Measurements from ENCODE around the gene SMPD2.
"Not testable (repeated sequence)": the region's sequence is repeated elsewhere in the genome, so short reads cannot be mapped to it uniquely, and the experiment has no call there.

SMPD2 gene

GRCh38 chr6:109455437-109456110 lies 15.1 kb downstream of the SMPD2 start, which contains the start of gene MICAL1:
MICAL1 (minus strand) TSS chr6:109455772; CDS start chr6:109454196, 1,576 bp downstream.
- Histone ChIP-seq H3K9ac (ENCODE audit: low read length) (peak within 1 kb of the TSS; percentile 58), H3K36me3 (ENCODE audit: control insufficient read depth, low read depth, low read length) (peaks cover 8% of the 10 kb centered on the region), H3K27me3 (ENCODE audit: control insufficient read depth, insufficient read depth, low read length) (no peaks in the 10 kb centered on the region), H3K9me3 (ENCODE audit: control insufficient read depth, low read depth, low read length) (no peaks in the 10 kb centered on the region), H3K4me3 (ENCODE audit: low read length) (peak within 1 kb of the TSS; percentile 79), H3K27ac (ENCODE audit: low read length) (no peak within 1 kb of the TSS), H3K4me1 (ENCODE audit: control insufficient read depth, low read depth, low read length) (peaks cover 25% of the 10 kb centered on the region)

- Histone ChIP-seq H3K4me3 (ENCODE audit: low read length) (peak overlapping the region; percentile 79), H3K9ac (ENCODE audit: low read length) (no peak overlapping the region), H3K4me1 (ENCODE audit: control insufficient read depth, low read depth, low read length) (peaks cover 25% of the 10 kb centered on the region), H3K27ac (ENCODE audit: low read length) (no peak overlapping the region), H3K36me3 (ENCODE audit: control insufficient read depth, low read depth, low read length) (peaks cover 10% of the 10 kb centered on the region), H3K9me3 (ENCODE audit: control insufficient read depth, low read depth, low read length) (no peaks in the 10 kb centered on the region), H3K27me3 (ENCODE audit: control insufficient read depth, insufficient read depth, low read length) (no peaks in the 10 kb centered on the region)
Measured at GRCh38 chr6:109456111-109456583, 15.6 kb downstream of the SMPD2 start.

- H3K9ac ChIP-seq (ENCODE audit: low read length) = no peak overlapping the region
- H3K36me3 ChIP-seq (ENCODE audit: control insufficient read depth, low read depth, low read length) = peaks cover 11% of the 10 kb centered on the region
- H3K9me3 ChIP-seq (ENCODE audit: control insufficient read depth, low read depth, low read length) = no peaks in the 10 kb centered on the region
- H3K4me1 ChIP-seq (ENCODE audit: control insufficient read depth, low read depth, low read length) = peaks cover 25% of the 10 kb centered on the region
- no peak overlapping the region for H3K27ac ChIP-seq (ENCODE audit: low read length)
- H3K27me3 ChIP-seq (ENCODE audit: control insufficient read depth, insufficient read depth, low read length) = no peaks in the 10 kb centered on the region
- peak overlapping the region; percentile 79 for H3K4me3 ChIP-seq (ENCODE audit: low read length)
Measured at GRCh38 chr6:109456710-109457561, 16.4 kb downstream of the SMPD2 start.

GRCh38 chr6:109457562-109457996 lies 17.1 kb downstream of the SMPD2 start:
- H3K27ac ChIP-seq (ENCODE audit: low read length) = no peak overlapping the region

GRCh38 chr6:109458774-109459531 lies 18.4 kb downstream of the SMPD2 start:
- no peak overlapping the region for H3K4me3 ChIP-seq (ENCODE audit: low read length)
- H3K9me3 ChIP-seq (ENCODE audit: control insufficient read depth, low read depth, low read length) = no peaks in the 10 kb centered on the region
- no peak overlapping the region for H3K27ac ChIP-seq (ENCODE audit: low read length)
- no peaks in the 10 kb centered on the region for H3K27me3 ChIP-seq (ENCODE audit: control insufficient read depth, insufficient read depth, low read length)
- peaks cover 25% of the 10 kb centered on the region for H3K4me1 ChIP-seq (ENCODE audit: control insufficient read depth, low read depth, low read length)
- H3K36me3 ChIP-seq (ENCODE audit: control insufficient read depth, low read depth, low read length) = peaks cover 20% of the 10 kb centered on the region
- no peak overlapping the region for H3K9ac ChIP-seq (ENCODE audit: low read length)

More at GRCh38 chr6:109457562-109457996, 17.1 kb downstream of the SMPD2 start:
- Histone ChIP-seq H3K9me3 (ENCODE audit: control insufficient read depth, low read depth, low read length) (no peaks in the 10 kb centered on the region), H3K4me1 (ENCODE audit: control insufficient read depth, low read depth, low read length) (peaks cover 25% of the 10 kb centered on the region), H3K9ac (ENCODE audit: low read length) (no peak overlapping the region), H3K36me3 (ENCODE audit: control insufficient read depth, low read depth, low read length) (peaks cover 15% of the 10 kb centered on the region), H3K4me3 (ENCODE audit: low read length) (no peak overlapping the region), H3K27me3 (ENCODE audit: control insufficient read depth, insufficient read depth, low read length) (no peaks in the 10 kb centered on the region)

GRCh38 chr6:109460161-109460829 lies 19.8 kb downstream of the SMPD2 start:
- peaks cover 19% of the 10 kb centered on the region for H3K4me1 ChIP-seq (ENCODE audit: control insufficient read depth, low read depth, low read length)

GRCh38 chr6:109461205-109461604 lies 20.7 kb downstream of the SMPD2 start:
- H3K4me3 ChIP-seq (ENCODE audit: low read length); H3K27ac ChIP-seq (ENCODE audit: low read length); H3K27me3 ChIP-seq (ENCODE audit: control insufficient read depth, insufficient read depth, low read length); H3K9ac ChIP-seq (ENCODE audit: low read length); H3K9me3 ChIP-seq (ENCODE audit: control insufficient read depth, low read depth, low read length): not testable (repeated sequence)
- peaks cover 19% of the 10 kb centered on the region for H3K4me1 ChIP-seq (ENCODE audit: control insufficient read depth, low read depth, low read length)
- H3K36me3 ChIP-seq (ENCODE audit: control insufficient read depth, low read depth, low read length) = peaks cover 42% of the 10 kb centered on the region

More at GRCh38 chr6:109460161-109460829, 19.8 kb downstream of the SMPD2 start:
- Histone ChIP-seq H3K36me3 (ENCODE audit: control insufficient read depth, low read depth, low read length) (peaks cover 33% of the 10 kb centered on the region), H3K27me3 (ENCODE audit: control insufficient read depth, insufficient read depth, low read length) (no peaks in the 10 kb centered on the region), H3K27ac (ENCODE audit: low read length) (no peak overlapping the region), H3K9me3 (ENCODE audit: control insufficient read depth, low read depth, low read length) (no peaks in the 10 kb centered on the region), H3K4me3 (ENCODE audit: low read length) (no peak overlapping the region), H3K9ac (ENCODE audit: low read length) (no peak overlapping the region)

- Histone ChIP-seq H3K36me3 (ENCODE audit: control insufficient read depth, low read depth, low read length) (peaks cover 49% of the 10 kb centered on the region), H3K4me1 (ENCODE audit: control insufficient read depth, low read depth, low read length) (peaks cover 12% of the 10 kb centered on the region), H3K9me3 (ENCODE audit: control insufficient read depth, low read depth, low read length) (no peaks in the 10 kb centered on the region), H3K4me3 (ENCODE audit: low read length) (no peak overlapping the region), H3K27me3 (ENCODE audit: control insufficient read depth, insufficient read depth, low read length) (no peaks in the 10 kb centered on the region), H3K9ac (ENCODE audit: low read length) (no peak overlapping the region), H3K27ac (ENCODE audit: low read length) (no peak overlapping the region)
Measured at GRCh38 chr6:109461733-109462526, 21.4 kb downstream of the SMPD2 start.

- Histone ChIP-seq H3K27me3 (ENCODE audit: control insufficient read depth, insufficient read depth, low read length) (no peaks in the 10 kb centered on the region), H3K36me3 (ENCODE audit: control insufficient read depth, low read depth, low read length) (peaks cover 83% of the 10 kb centered on the region), H3K9ac (ENCODE audit: low read length) (no peak overlapping the region), H3K4me3 (ENCODE audit: low read length) (no peak overlapping the region), H3K27ac (ENCODE audit: low read length) (no peak overlapping the region), H3K4me1 (ENCODE audit: control insufficient read depth, low read depth, low read length) (no peaks in the 10 kb centered on the region), H3K9me3 (ENCODE audit: control insufficient read depth, low read depth, low read length) (no peaks in the 10 kb centered on the region)
Measured at GRCh38 chr6:109465772-109466171, 25.2 kb downstream of the SMPD2 start.

- peaks cover 85% of the 10 kb centered on the region for H3K36me3 ChIP-seq (ENCODE audit: control insufficient read depth, low read depth, low read length)
- H3K27ac ChIP-seq (ENCODE audit: low read length) = no peak overlapping the region
- H3K4me3 ChIP-seq (ENCODE audit: low read length) = no peak overlapping the region
Measured at GRCh38 chr6:109466212-109466923, 25.8 kb downstream of the SMPD2 start.

More at GRCh38 chr6:109466212-109466923, 25.8 kb downstream of the SMPD2 start:
- no peaks in the 10 kb centered on the region for H3K27me3 ChIP-seq (ENCODE audit: control insufficient read depth, insufficient read depth, low read length)
- no peaks in the 10 kb centered on the region for H3K9me3 ChIP-seq (ENCODE audit: control insufficient read depth, low read depth, low read length)
- H3K4me1 ChIP-seq (ENCODE audit: control insufficient read depth, low read depth, low read length) = no peaks in the 10 kb centered on the region
- no peak overlapping the region for H3K9ac ChIP-seq (ENCODE audit: low read length)
